ENCODE measurements around the gene KCNN2. TPM values are rescaled to one million over a fixed set of nuclear protein-coding genes. Genes with fewer than 3 reads are reported as not detected.

KCNN2 gene
- total RNA-seq, 2 donors from 2014 or later: 16.8 to 17.0 TPM

GRCh38 chr5:114360816-114361723 is 800 bp upstream of the KCNN2 start:
- ATAC-seq (peak; percentile 31 to 53), DNase-seq (no peak)
- intact Hi-C loops (cut with DNase I): loop anchor here (2.0 to 10.0 kb wide), 2 partner anchors 84 to 90 kb away; no protein-coding TSS in a partner anchor

GRCh38 chr5:114362197-114362976 is 517 bp downstream of the KCNN2 start:
- peak; percentile 22 for DNase-seq

GRCh38 chr5:114362977-114363761 is 1.3 kb downstream of the KCNN2 start:
- intact Hi-C loops (cut with DNase I): loop anchor here in 1 of 2 donors (10.0 kb wide), 1 partner anchor 82 kb away; no protein-coding TSS in a partner anchor
- ATAC-seq: peak in 1 of 2 donors; percentile 5
- no peak for DNase-seq

More at GRCh38 chr5:114362197-114362976, 517 bp downstream of the KCNN2 start:
- intact Hi-C loops (cut with DNase I): loop anchor here in 1 of 2 donors (10.0 kb wide), 1 partner anchor 82 kb away; no protein-coding TSS in a partner anchor
- ATAC-seq: peak; percentile 53 to 61

GRCh38 chr5:114363837-114364236 is 2.0 kb downstream of the KCNN2 start:
- intact Hi-C loops (cut with DNase I): loop anchor here in 1 of 2 donors (10.0 kb wide), 1 partner anchor 81 kb away; no protein-coding TSS in a partner anchor
- DNase-seq: no peak
- no peak for ATAC-seq

- intact Hi-C loops (cut with DNase I): loop anchor here in 1 of 2 donors (10.0 kb wide), 1 partner anchor 78 kb away; no protein-coding TSS in a partner anchor
- no peak for ATAC-seq
- no peak for DNase-seq
Observed at GRCh38 chr5:114367029-114367428, 5.2 kb downstream of the KCNN2 start.

GRCh38 chr5:114369680-114370417 is 8.0 kb downstream of the KCNN2 start:
- ATAC-seq (no peak), DNase-seq (no peak)
- intact Hi-C loops (cut with DNase I): loop anchor here in 1 of 2 donors (10.0 kb wide), 1 partner anchor 75 kb away; no protein-coding TSS in a partner anchor

GRCh38 chr5:114377050-114377844 is 15.4 kb downstream of the KCNN2 start:
- DNase-seq: no peak
- peak in 1 of 2 donors; percentile 44 for ATAC-seq
- intact Hi-C loops (cut with DNase I): no loop called here

- intact Hi-C loops (cut with DNase I): no loop called here
- no peak for ATAC-seq
Observed at GRCh38 chr5:114377946-114378345, 16.1 kb downstream of the KCNN2 start.

GRCh38 chr5:114380721-114381120 is 18.9 kb downstream of the KCNN2 start:
- intact Hi-C loops (cut with DNase I): no loop called here
- DNase-seq (no peak), ATAC-seq (no peak)

More at GRCh38 chr5:114377946-114378345, 16.1 kb downstream of the KCNN2 start:
- no peak for DNase-seq

- DNase-seq: no peak
- no peak for ATAC-seq
- intact Hi-C loops (cut with DNase I): no loop called here
Observed at GRCh38 chr5:114387433-114387832, 25.6 kb downstream of the KCNN2 start.

GRCh38 chr5:114390431-114390830 is 28.6 kb downstream of the KCNN2 start:
- ATAC-seq (no peak), DNase-seq (no peak)
- intact Hi-C loops (cut with DNase I): no loop called here

- ATAC-seq (no peak), DNase-seq (no peak)
- intact Hi-C loops (cut with DNase I): no loop called here
Observed at GRCh38 chr5:114391321-114391720, 29.5 kb downstream of the KCNN2 start.

- ATAC-seq (no peak), DNase-seq (no peak)
- intact Hi-C loops (cut with DNase I): no loop called here
Observed at GRCh38 chr5:114393159-114393558, 31.3 kb downstream of the KCNN2 start.

- ATAC-seq (no peak), DNase-seq (no peak)
- intact Hi-C loops (cut with DNase I): no loop called here
Observed at GRCh38 chr5:114402206-114402605, 40.3 kb downstream of the KCNN2 start.

- DNase-seq (no peak), ATAC-seq (no peak)
- intact Hi-C loops (cut with DNase I): no loop called here
Observed at GRCh38 chr5:114407783-114408182, 45.9 kb downstream of the KCNN2 start.

GRCh38 chr5:114408847-114409246 is 47.0 kb downstream of the KCNN2 start:
- intact Hi-C loops (cut with DNase I): no loop called here
- no peak for ATAC-seq
- DNase-seq: no peak

- no peak for DNase-seq
- no peak for ATAC-seq
- intact Hi-C loops (cut with DNase I): no loop called here
Observed at GRCh38 chr5:114411380-114411931, 49.6 kb downstream of the KCNN2 start.

Measured in left cardiac atrium (tissue), 4 donors.